Hematopoietic multipotent progenitor cell (in vitro differentiated cells): ENCODE data around the gene PLIN4. TPM values are rescaled to one million over a fixed set of nuclear protein-coding genes. Genes with fewer than 3 reads are reported as not detected.
"Not testable (repeated sequence)": the region's sequence is repeated elsewhere in the genome, so short reads cannot be mapped to it uniquely, and the experiment has no call there.

Experiments used
- DNase-seq, 3 donors: peaks; one replicate each; pipeline ENCODE4 v3.0.0-alpha.2; 2011 to 2015; ENCODE audit warnings: low read depth in 2 of 3, low spot score in 2 of 3
- total RNA-seq: library from RNA; depleted of rRNA; stranded (reverse); fragments of >200 nt; gene quantifications from one replicate; pipeline ENCODE4 v1.2.3, GENCODE V29; 2012

The PLIN4 gene
- total RNA-seq, 1 donor = under 0.01 TPM

DNA sequence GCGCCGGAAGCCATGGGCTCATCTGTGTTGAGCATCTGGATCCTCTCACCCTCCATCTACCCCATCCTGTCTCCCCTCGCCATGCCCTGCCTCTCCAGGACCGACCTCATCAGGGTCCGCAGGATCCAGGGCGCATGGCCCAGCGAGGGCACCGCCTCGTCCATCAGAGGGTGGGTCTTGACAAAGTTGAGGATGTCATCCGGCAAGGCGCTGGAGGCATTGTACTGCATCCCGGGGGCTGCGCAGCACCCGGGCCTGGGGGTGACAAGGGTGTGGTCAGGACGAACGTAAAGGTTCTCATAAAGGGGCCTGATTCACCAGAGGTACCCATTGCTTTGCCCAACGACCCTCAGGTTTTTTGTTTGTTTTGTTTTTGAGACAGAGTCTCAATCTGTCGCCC is 31.7 kb upstream of the PLIN4 start:
- DNase-seq = no peak

DNA sequence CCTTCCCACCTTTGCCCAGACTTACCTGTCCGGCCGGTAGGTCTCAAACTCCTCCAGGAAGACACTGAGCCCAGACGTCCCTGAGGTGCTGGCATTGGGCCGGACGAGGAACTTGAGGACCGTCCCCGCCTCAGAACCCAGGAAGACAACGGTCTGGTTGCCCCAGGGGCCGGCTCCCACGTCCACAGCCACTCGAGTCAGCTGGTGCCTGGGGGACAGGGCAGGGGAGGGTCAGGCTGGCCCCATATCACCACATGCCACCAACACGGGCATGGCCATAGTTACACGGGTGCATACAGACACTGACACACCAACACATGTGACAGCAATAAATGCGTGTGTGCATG is 29.9 kb upstream of the PLIN4 start:
- DNase-seq = no peak

DNA sequence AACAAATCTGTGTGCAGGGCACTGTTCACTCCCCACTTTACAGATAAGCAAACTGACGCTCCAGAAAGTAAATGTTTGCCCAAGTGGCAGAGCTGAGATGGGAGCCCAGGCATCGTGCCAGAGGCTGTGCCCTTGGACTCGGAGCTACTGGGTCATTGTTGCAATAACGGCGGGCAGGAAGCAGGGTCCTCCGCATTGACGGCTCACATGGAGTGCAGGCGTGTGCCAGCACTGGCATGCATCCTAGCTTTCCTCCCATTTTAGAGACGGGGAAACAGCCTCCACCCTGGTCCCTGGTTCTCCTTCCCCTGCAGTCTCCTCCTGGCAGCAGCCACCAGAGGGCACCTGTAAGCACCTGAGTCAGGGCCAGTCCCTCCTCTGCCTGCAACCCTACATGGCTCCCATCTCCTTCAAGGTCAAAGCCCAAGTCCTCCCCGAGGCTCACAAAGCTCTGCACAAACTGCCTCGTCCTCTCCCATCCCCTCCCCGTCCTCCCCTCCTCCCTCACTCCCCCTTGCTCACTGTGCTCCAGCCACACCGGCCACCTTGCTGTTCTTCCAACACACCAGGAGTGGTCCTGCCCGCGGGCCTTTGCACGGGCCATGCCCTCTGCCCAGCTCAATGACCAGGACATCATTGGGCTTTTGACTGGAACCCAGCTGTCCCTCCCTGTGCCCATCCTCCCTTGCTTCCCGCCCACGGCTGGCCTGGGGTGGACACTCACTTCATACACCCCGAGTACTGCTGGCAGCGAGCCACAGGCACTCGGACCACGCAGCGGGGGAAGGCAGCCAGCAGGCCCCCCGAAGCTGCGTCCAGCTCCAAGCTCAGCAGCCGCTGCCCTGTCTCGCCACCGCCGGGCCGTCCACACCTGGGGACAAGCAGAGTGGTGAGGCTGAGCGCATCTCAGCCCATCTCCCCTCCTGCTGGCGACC is 29.3 kb upstream of the PLIN4 start:
- DNase-seq = peak in 1 of 3 donors; percentile 17

DNA sequence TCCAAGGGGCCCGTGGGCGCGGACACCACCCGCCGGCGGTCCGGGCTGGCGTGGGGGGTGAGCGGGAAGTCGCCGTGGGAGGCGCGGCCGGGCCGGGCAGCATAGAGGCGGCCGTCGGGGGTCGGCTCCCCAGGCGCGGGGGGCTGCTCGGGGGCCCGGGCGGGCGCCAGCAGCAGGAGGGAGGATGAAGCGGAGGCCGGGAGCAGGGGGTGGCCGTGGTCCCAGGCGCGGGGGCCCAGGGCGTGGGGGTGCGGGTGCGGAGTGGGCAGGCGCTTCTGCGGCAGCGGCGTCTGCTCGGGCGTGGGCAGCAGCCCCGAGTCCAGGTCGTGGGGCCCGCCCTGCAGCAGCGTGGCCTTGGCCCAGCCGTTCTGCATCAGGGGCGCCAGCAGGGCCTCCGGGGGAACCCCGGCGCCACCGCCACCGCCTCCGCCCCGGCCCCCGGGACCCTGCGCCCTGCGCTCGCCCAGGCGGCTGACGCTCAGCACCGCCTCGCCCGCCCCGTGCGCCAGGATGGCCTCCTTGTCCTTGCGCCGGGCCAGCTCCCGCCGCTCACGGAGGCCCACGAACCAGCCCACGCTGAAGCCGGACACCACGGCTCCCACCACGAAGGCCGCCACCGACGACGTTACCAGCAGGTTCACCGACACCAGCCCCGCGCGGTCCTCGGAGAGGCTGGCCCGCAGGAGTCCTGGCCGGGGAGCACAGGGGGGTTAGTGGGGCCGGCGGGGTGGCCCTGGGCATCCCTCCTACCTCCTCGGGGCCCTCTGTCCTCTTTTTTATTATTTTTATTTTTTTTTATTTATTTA is 25.8 kb upstream of the PLIN4 start:
- DNase-seq = no peak

DNA sequence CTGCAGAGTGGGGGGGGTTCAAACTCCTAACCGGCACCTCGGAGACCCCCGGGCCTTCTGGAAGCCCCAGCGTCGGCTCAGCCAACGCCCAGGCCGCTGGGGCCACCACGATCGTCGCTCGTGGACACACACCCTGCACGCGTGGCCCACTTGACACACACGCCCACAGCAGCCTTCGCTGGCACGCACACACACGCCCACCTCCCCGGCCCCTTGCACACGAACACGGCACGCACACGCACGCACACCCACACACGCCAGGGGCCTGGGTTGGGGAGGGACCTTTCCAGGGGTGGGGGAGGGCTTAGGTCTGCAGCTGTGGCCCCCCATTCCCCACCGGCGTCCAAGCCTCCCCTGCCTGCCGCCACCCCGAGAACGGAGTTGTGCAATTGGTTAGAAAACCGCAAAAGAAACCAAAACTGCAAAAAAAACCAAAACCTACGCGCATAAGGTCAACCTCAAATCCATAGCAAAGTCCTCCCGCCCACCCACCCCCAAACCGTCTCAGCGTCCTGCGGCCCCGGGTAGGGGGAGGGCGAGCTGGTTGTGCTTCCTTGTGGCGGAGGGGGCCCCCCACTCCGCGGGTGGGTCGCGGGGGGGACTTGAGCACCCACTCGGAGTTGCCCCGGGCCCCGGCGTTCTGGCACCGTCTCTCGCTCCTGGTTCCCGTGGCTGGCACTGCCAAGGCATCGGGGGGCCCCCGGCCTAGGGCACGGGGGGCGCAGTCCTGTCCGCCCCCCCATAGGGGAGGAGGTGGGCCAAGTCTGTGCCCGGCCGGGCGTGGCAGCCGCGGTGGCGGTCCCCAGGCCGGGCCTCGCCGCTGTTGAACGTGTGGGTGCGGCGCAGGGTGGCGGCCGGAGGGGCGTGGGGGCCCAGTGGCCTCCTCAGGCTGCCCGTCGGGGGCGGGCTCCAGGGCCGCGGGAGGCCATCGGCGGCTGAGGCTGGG is 24.9 kb upstream of the PLIN4 start:
- DNase-seq = no peak

DNA sequence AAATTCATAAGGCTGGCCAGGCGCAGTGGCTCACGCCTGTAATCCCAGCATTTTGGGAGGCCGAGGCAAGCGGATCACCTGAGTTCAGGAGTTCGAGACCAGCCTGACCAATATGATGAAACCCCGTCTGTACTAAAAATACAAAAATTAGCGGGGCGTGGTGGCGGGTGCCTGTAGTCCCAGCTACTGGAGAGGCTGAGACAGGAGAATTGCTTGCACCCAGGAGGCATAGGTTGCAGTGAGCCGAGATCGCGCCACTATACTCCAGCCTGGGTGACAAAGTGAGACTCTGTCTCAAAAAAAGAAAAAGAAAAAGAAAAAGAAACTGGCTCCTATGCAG is 23.5 kb upstream of the PLIN4 start:
- DNase-seq = not testable (repeated sequence)

DNA sequence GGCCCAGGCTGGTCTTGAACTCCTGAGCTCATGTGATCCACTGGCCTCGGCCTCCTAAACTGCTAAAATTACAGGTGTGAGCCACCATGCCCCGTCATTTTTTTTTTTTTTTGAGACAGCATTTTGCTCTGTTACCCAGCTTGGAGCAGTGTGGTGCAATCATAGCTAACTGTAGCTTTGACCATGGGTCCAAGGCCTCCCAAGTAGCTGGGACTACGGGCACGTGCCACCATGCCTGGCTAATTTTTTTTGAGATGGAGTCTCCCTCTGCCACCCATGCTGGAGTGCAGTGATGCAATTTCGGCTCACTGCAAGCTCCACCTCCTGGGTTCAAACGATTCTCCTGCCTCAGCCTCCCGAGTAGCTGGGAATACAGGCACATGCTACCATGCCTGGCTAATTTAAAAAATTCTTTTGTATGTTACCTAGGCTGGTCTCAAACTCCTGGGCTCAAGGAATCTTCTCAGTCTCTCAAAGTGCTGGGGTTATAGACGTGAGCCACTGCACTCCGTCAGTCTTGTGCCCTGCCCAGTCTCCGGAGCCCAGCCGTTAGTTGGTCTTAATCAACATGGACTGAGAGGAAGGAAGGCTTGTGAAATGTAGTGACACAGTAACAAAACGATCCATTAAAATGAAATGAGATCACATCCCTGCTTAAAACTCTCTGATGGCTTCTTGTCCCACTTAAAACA is 23.0 kb upstream of the PLIN4 start:
- DNase-seq = no peak

DNA sequence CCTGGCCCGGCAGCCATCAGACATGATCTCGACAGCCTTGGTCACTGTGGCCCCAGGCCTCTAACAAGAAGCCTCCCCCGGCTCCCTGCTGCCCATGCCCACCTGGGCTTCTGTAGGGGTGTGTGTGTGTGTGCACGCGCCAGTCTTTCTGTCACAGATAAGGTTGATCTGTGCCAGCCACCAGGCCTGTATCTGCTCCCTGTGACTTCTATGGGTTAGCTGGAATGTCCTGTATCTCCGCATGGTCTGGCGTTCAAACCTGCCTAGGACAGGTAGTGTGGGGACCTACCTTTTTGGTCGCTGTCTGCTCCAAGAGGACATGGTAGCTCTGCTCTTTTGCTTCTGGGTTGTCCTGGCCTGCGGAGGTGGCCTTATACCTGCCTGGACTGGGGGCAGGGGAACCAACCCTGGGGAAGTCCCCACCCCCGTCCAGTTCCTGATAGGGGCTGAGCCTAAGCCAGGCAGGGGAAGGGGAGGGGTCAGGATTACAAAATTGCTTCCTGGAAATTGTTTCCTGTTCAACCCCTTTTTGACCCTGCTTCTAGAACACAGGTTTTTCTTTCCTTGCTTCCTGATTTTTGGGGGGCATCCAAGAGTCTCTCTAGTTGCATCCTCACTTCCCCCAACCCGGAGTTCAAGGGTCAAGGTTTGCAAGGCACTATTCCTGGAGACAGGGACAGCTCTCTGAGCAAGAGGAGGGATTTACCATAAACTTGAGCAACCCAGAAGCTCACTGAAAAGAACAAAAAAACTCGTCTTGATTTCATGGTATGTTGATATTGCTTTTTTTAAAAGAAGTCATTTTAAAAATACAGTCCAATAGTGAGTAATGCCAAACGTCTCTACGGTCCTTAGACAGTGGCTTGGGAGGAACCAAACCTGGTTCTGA is 21.7 kb upstream of the PLIN4 start, which contains the start of gene LRG1:
TSS of gene LRG1 (minus strand) at position 344 of the 889 bp plus-strand sequence. CDS start at position 321, 23 bp downstream.
- DNase-seq = peak in 1 of 3 donors; percentile 40

DNA sequence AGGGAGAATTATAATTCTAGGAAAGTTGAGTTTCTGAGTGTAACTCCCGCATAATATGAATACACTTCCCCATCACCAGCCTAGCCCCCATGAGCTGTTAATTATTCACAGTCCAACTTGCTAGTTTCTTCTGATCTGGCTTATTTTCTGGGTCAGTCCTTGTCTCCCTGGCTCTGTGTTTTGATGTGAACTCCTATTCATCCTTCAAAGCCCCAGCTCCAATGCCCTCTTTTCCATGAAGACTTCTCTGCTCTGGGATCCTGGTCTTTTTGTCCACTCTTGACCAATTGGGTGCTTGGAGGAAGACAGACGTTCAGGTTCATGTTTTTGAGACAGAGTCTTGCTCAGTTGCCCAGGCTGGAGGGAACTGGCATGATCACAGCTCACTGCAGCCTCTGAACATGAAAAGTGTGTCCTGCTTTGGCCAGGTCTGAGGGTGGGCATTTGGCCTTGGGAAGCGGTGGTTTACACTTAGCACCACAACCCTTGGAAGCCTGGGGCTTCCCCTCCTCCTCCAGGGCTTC is 20.9 kb upstream of the PLIN4 start:
- DNase-seq = no peak

DNA sequence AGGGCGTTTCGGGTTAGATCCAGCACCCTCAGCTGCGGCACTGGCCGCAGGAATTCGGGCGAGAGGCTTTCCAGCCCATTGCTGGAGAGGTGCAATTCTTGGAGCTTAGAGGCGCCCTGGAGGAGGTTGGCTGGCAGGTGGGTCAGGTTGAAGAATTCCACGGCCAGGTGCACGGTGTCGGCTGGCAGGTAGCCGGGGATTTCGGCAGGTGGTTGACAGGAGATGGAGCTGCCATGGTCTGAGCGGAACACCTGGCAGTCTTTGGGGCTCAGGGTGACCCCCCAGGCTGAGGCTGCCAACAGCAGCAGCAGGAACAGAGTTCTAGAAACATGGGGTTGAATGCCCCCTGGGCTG is 20.3 kb upstream of the PLIN4 start:
- no peak for DNase-seq

DNA sequence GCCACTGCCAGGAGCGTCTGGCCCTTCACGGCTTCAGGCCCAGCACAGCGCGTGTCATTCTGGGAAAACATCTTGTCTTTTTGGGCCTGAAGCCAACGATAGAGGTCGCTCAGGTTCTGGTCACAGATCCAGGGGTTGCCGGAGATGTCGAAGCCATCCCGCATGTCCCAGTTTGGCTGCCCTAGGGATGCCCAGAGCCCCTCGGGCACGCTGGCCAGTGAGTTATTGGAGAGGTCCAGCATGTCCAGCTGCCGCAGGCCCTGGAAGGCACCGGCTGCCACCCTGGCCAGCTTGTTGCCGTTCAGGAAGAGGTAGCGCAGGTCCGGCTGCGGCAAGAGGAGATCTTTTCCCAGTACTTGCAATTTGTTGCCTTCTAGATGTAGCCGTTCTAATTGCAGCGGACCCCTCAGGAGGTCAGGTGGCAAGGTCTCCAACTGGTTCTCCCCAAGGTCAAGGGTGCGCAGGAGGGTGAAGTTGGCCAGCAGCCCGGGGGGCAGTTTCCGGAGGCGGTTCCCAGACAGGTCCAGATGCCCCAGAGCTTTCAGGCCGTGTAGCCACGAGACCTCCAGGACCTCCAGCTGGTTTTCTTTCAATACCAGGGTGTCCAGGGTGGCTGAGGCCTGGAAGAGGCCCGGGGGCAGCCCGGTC is 19.8 kb upstream of the PLIN4 start:
- DNase-seq = no peak

DNA sequence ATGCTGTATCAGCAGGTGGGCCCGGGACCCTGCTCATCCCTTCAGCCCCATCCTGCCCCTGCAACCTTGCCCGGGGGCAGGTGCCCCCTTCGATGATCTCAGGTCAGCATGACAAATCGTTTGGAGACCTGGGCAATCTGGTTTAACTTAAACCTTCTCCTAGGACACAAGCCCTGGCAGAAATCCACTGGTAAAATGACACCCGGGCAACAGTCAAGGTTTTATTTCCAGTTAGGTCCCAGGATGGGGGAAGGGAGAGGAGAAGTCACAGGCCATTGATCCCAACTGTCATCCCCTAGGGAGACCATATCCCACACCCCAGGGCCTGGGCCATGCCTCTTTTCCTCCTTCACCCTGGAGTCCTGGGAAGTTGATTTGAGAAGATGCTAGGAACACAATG is 18.5 kb upstream of the PLIN4 start:
- no peak for DNase-seq

DNA sequence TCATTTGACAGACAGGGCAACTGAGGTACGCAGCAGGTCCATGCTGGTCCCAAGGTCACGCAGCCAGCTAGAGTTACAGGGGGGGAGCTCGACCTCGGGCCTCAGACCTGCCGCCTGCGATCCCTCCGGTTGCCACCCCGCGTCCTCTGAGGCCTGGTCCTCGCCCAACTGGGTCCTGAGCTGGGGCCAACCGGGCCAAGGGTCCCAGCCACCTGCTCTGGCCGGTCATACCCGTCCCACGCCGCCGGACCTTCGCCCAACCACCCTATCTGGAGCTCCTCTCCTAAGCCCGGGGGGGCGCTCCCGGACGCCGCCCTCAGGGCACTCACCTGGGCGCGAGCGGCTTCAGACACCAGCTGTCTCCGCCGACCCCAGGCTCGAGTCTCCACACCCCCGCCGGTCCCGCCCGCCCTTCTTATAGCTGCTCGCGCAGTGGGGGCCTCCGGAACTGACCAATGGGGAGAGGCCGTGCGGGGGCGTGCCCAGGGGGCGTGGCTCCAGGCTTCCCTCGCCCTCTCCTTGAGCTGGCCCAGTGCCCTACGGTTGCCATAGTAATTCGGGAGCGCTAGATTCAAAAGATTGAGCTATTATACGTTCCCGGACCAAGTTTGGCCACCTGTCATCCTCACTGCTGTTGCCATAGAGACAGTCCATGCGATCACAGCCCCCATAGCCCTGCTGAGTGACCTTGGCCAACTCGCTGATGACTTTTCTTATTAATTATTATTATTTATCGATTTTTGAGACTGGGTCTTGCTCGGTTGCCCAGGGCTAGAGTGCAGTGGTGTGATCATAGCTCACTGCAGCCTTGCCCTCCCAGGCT is 16.8 kb upstream of the PLIN4 start, which contains the start of gene PLIN5:
TSS of gene PLIN5 (minus strand) at position 389 of the 823 bp plus-strand sequence. CDS start 1,150 bp downstream, outside the sequence.
- DNase-seq = peak in 2 of 3 donors; percentile 78 to 81

DNA sequence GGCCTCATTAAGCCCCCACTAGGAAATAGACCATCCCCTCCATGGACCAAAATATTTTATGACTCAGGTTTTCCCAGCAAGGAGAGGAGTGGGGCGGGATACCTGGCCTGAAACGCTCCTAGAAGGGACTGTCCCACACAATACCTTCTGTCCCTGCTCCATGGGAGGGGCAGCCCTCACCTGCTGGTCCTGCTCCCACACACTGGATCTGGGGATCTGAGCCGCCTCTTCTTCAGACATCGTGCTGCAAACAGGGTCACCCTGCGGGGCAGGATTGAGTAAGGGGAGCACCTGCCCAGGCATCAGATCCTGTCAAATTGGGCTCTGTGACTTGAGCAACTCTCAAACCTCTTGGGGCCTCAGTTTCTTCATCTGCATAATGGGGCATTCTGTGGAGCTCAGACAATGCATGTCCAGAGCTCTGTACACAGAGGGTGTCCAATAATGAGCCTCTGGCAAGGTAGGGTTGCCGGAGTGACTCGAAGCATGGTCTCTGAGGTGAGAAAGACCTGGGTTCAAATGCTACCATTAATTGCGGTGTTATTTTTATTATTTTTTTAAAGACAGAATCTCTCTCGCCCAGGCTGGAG is 15.6 kb upstream of the PLIN4 start:
- no peak for DNase-seq

DNA sequence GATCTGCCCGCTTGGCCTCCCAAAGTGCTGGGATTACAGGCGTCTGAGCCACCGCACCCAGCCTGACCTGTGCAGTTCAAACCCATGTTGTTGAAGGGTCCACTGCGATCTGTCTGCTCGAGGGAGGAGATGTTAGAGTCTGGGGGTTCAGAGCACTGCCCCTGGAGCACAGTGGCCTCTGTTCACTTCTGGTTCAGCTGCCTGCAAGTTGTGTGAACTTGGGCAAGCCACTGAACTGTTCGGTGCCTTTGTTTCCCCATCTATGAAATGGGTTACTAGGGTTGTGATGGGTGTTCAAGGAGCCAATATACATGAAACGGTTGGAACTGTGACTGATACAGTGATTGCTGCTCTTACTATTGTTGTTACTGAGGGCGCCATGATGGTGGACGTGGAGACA is 15.0 kb upstream of the PLIN4 start:
- DNase-seq = no peak

DNA sequence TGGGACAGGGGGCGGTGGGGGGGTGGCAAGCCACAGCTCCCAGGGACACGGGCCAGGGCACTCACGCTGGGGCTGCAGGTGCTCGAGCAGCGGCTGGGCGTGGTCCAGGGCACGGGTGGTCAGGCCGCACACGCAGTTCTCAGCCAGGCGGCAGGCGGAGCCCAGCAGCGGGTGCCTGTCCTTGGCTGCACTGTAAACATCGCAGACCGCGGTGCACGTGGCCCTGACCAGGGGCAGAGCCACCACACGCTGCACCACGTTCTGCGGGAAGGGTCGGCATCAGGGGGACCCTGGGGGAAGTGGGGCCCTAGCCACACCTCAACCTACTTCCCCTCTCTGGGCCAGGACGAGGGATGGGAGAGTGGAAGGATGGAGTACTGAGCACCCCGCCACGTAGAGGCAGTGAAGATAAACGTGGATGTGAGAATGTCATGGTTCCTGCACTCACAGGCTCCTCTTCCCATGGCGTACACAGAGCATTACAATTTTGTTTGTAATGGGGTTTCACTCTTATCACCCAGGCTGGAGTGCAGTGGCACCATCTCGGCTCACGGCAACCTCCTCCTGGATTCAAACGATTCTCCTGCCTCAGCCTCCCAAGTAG is 13.4 kb upstream of the PLIN4 start:
- DNase-seq = no peak
